Spleen (tissue), 11 donors: ENCODE results near the gene IGFALS. TPM values are rescaled to one million over a fixed set of nuclear protein-coding genes. Genes with fewer than 3 reads are reported as not detected.

Source experiments
- DNase-seq: peaks from one replicate; pipeline ENCODE4 v3.0.0-alpha.2; 2020
- H3K27ac ChIP-seq, 8 donors: fragments of 200-600 bp; sonication (generic) in 7 of 8; 1 replicate in 4 of 8; 2 replicates in 4 of 8; pipeline versions ENCODE4 v1.5.0 to v1.8.0; 2016 to 2021; ENCODE audit warnings: inconsistent platforms in 4 of 8, mild to moderate bottlenecking in 4 of 8, moderate library complexity in 1 of 8
- H3K27me3 ChIP-seq, 7 donors: fragments of 200-600 bp; sonication (generic) in 6 of 7; replicated peaks in 1 of 7; 1 replicate in 4 of 7; 2 replicates in 3 of 7; pipeline versions ENCODE4 v1.5.0 to v1.8.0; 2016 to 2021; ENCODE audit warnings: inconsistent platforms in 3 of 7, mild to moderate bottlenecking in 1 of 7
- H3K36me3 ChIP-seq, 6 donors: fragments of 200-600 bp; sonication (generic) in 5 of 6; 1 replicate in 4 of 6; 2 replicates in 2 of 6; pipeline versions ENCODE4 v1.5.0 to v1.8.0; 2016 to 2021; ENCODE audit warnings: inconsistent platforms in 2 of 6
- H3K4me1 ChIP-seq, 6 donors: fragments of 200-600 bp; sonication (generic) in 5 of 6; 1 replicate in 3 of 6; 2 replicates in 3 of 6; pipeline versions ENCODE4 v1.5.0 to v1.8.0; 2016 to 2021; ENCODE audit warnings: inconsistent platforms in 3 of 6
- H3K4me3 ChIP-seq, 8 donors: fragments of 200-600 bp; sonication (generic) in 7 of 8; 1 replicate in 4 of 8; 2 replicates in 4 of 8; pipeline versions ENCODE4 v1.5.0 to v1.8.0; 2016 to 2021; ENCODE audit warnings: inconsistent platforms in 4 of 8, mild to moderate bottlenecking in 4 of 8, moderate library complexity in 2 of 8
- H3K9me3 ChIP-seq, 8 donors: fragments of 200-600 bp; sonication (generic) in 7 of 8; 1 replicate in 4 of 8; 2 replicates in 4 of 8; pipeline versions ENCODE4 v1.5.0 to v1.8.0; 2016 to 2021; ENCODE audit warnings: inconsistent platforms in 4 of 8
- CTCF ChIP-seq, 11 experiments: fragments of 200-600 bp in 7 of 11; fragments of 450-650 bp in 4 of 11; sonication (generic) in 4 of 11; IDR thresholded peaks in 8 of 11; conservative IDR thresholded peaks in 3 of 11; 1 replicate in 7 of 11; 2 replicates in 4 of 11; pipeline versions ENCODE4 v1.4.0 to v1.8.0; 2016 to 2021; ENCODE audit warnings: antibody characterized with exemption in 11 of 11, inconsistent platforms in 4 of 11, mild to moderate bottlenecking in 1 of 11
- POLR2A ChIP-seq, 3 donors: fragments of 450-650 bp; IDR thresholded peaks; one replicate each; pipeline ENCODE4 v1.5.1; 2017; ENCODE audit warnings: antibody characterized with exemption in 3 of 3, mild to moderate bottlenecking in 1 of 3
- POLR2AphosphoS5 ChIP-seq, 3 donors: sonication (generic); formaldehyde crosslinking; IDR thresholded peaks; one replicate each; pipeline ENCODE4 v1.5.1; 2017; ENCODE audit warnings: antibody characterized with exemption in 3 of 3
- WGBS, 5 donors: extraction: QIAGEN DNeasy Blood & Tissue Kit in 3 of 5; methylation state at CpG; one replicate each; pipeline versions ENCODE4 v1.1.5 to v1.1.7; 2013 to 2018; 5-methylcytosine and 5-hydroxymethylcytosine counted together
- intact Hi-C: fragments of 100-400 bp; cut with DNase I; formaldehyde crosslinking; loops from one replicate; pipeline ENCODE4 v1.15.0; 2023; ENCODE audit warnings: low total_unique reads
- polyA plus RNA-seq, 3 donors: library from polyadenylated mRNA; stranded (reverse); fragments of 200-250 nt; gene quantifications; one replicate each; pipeline ENCODE4 v1.2.1, GENCODE V29; 2013
- total RNA-seq, 7 donors: library from RNA; depleted of rRNA in 3 of 7; stranded (reverse); fragments of >200 nt in 3 of 7; fragmentation: NEBNext Ultra II Directional in 4 of 7; extraction: Animal tissue kit (Norgen Biotek cat#: 25700) in 4 of 7; gene quantifications; one replicate each; pipeline versions ENCODE4 v1.1.0 to v1.2.1, GENCODE V29; 2016 to 2021
- donor health status: healthy with polysubstance abuse.
- donor health status: DM: no; HTN: no; CAD: no; lungs with moderate emphysema.
- donor health status: DM: no; HTN: no; CAD: no.
- donor health status: Bipolar disorder and iron deficiency.
- donor health status: healthy.
- donor health status: DM: no; HTN: no; CAD: no.
- donor health status: DM: yes; HTN: yes; CAD: no.

The IGFALS gene
- total and polyA plus RNA-seq, 10 donors: 0.14 to 0.63 (median 0.29) TPM; not detected in 2

- DNase-seq: peak; percentile 64
- Histone ChIP-seq H3K36me3 (peaks cover 0 to 78% (median 68%) of the 10 kb centered on the region in 6 donors), H3K4me1 (peaks cover 6 to 33% (median 18%) of the 10 kb centered on the region in 6 donors), H3K27ac (no peak overlapping the region), H3K9me3 (no peaks in the 10 kb centered on the region), H3K4me3 (no peak overlapping the region), H3K27me3 (no peaks in the 10 kb centered on the region)
- WGBS, 5 donors: 91 to 96% (median 94%) methylated on average over 11 to 25 of the region's 25 CpGs
- TF ChIP-seq POLR2AphosphoS5 (IDR thresholded peaks at IDR 0.05) (no peak), POLR2A (IDR thresholded peaks at IDR 0.05) (no peak), CTCF (IDR thresholded peaks at IDR 0.05 in 8 of 11, conservative IDR thresholded peaks at IDR 0.05 in 3 of 11) (no peak)
- intact Hi-C loops: no loop called here
Measured at GRCh38 chr16:1820096-1820945, 26.8 kb upstream of the IGFALS start.

- Histone ChIP-seq H3K4me1 (peaks cover 1 to 26% (median 11%) of the 10 kb centered on the region in 6 donors), H3K4me3 (no peak overlapping the region), H3K27ac (no peak overlapping the region), H3K27me3 (no peaks in the 10 kb centered on the region), H3K36me3 (peaks cover 0 to 85% (median 72%) of the 10 kb centered on the region in 6 donors), H3K9me3 (no peaks in the 10 kb centered on the region)
- WGBS, 5 donors: 94 to 97% (median 95%) methylated on average over 15 of the region's 15 CpGs
- intact Hi-C loops: no loop called here
- TF ChIP-seq CTCF (IDR thresholded peaks at IDR 0.05 in 8 of 11, conservative IDR thresholded peaks at IDR 0.05 in 3 of 11): no peak
- peak in 1 of 3 donors; percentile 13 for TF ChIP-seq POLR2AphosphoS5 (IDR thresholded peaks at IDR 0.05)
- TF ChIP-seq POLR2A (IDR thresholded peaks at IDR 0.05): no peak
- DNase-seq: peak; percentile 42
Measured at GRCh38 chr16:1819611-1820010, 26.1 kb upstream of the IGFALS start.

GRCh38 chr16:1818873-1819525, 25.5 kb upstream of the IGFALS start:
- TF ChIP-seq POLR2AphosphoS5 (IDR thresholded peaks at IDR 0.05): no peak
- TF ChIP-seq POLR2A (IDR thresholded peaks at IDR 0.05): no peak
- TF ChIP-seq CTCF (IDR thresholded peaks at IDR 0.05 in 8 of 11, conservative IDR thresholded peaks at IDR 0.05 in 3 of 11): no peak
- intact Hi-C loops: no loop called here
- peaks cover 0 to 91% (median 74%) of the 10 kb centered on the region in 6 donors for H3K36me3 ChIP-seq
- 94 to 97% (median 95%) methylated on average over 17 to 35 of the region's 35 CpGs for WGBS, 5 donors
- H3K4me3 ChIP-seq: no peak overlapping the region
- H3K4me1 ChIP-seq: peaks cover 0 to 20% (median 5%) of the 10 kb centered on the region in 6 donors
- no peaks in the 10 kb centered on the region for H3K27me3 ChIP-seq
- peak; percentile 64 for DNase-seq
- H3K9me3 ChIP-seq: no peaks in the 10 kb centered on the region
- H3K27ac ChIP-seq: no peak overlapping the region
